ENCODE measurements around the gene HEPH.
"Not testable (repeated sequence)": the region's sequence is repeated elsewhere in the genome, so short reads cannot be mapped to it uniquely, and the experiment has no call there.

HEPH gene

GRCh38 chrX:66163849-66164411, at the start of gene HEPH:
Gene HEPH (plus strand): TSS chrX:66164247. CDS start chrX:66170571, 6,324 bp downstream.
- DNase-seq (ENCODE audit: low read depth) = no peak

GRCh38 chrX:66118722-66119121, 45.3 kb upstream of the HEPH start:
- not testable (repeated sequence) for DNase-seq (ENCODE audit: low read depth)

DNA sequence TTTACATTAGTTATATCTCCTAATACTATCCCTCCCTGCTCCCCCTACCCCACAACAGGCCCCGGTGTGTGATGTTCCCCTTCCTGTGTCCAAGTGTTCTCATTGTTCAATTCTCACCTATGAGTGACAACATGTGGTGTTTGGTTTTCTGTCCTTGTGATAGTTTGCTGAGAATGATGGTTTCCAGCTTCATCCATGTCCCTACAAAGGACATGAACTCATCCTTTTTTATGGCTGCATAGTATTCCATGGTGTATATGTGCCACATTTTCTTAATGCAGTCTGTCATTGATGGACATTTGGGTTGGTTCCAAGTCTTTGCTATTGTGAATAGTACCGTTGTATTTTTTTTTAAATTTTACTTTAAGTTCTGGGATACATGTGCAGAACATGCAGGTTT, 42.7 kb upstream of the HEPH start:
- DNase-seq (ENCODE audit: low read depth) = not testable (repeated sequence)

GRCh38 chrX:66126662-66127061, 37.4 kb upstream of the HEPH start:
- DNase-seq (ENCODE audit: low read depth) = no peak

GRCh38 chrX:66130469-66130868, 33.6 kb upstream of the HEPH start:
- DNase-seq (ENCODE audit: low read depth) = no peak

DNA sequence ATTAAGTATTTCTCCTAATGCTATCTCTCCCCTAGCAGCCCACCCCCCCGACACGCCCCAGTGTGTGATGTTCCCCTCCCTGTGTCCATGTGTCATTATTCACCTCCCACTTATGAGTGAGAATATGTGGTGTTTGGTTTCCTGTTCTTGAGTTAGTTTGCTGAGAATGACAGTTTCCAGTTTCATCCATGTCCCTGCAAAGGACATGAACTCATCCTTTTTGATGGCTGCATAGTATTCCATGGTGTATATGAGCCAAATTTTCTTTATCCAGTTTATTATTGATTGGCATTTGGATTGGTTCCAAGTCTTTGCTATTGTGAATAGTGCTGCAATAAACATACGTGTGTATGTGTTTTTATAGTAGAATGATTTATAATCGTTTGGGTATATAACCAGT, 28.8 kb upstream of the HEPH start:
- not testable (repeated sequence) for DNase-seq (ENCODE audit: low read depth)

- no peak for DNase-seq (ENCODE audit: low read depth)
Measured at GRCh38 chrX:66142351-66142750, 21.7 kb upstream of the HEPH start.

DNA sequence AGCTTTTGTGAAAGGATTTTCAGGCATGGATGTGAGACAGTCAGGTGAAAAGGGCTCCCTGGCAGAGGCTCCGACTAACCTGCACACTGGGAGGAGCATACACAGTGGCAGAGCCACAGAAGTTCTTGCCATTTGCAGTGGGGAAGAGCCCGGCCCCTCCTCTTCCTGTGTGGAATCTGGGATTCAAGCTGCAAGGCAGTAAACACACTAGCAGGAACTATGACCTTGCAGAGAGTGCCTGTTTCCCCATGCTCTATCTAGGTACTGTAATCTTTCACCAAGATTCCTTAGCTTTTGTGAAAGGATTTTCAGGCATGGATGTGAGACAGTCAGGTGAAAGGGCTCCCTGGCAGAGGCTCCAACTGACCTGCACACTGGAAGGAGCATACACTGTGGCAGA, 19.8 kb upstream of the HEPH start:
- no peak for DNase-seq (ENCODE audit: low read depth)

- DNase-seq (ENCODE audit: low read depth) = no peak
Measured at GRCh38 chrX:66149519-66149918, 14.5 kb upstream of the HEPH start.

DNA sequence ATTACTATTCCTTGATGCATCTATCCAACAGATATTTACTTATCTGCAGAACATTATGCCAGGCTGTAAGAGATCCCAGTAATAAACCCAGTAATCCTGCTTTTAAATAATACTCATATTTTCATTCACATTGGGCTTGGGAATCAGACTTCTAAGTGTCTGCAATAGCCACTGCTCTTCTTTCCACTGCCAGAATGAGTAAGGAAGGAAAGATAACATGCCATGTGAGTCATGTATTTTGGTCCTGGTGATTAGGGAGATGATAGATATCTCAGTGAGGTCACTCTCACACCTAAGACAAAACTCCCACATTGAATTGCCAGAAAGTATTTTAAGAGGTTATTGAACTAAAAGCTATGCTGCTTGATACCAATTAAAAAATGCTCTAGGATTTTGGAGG, 13.9 kb upstream of the HEPH start:
- no peak for DNase-seq (ENCODE audit: low read depth)

DNA sequence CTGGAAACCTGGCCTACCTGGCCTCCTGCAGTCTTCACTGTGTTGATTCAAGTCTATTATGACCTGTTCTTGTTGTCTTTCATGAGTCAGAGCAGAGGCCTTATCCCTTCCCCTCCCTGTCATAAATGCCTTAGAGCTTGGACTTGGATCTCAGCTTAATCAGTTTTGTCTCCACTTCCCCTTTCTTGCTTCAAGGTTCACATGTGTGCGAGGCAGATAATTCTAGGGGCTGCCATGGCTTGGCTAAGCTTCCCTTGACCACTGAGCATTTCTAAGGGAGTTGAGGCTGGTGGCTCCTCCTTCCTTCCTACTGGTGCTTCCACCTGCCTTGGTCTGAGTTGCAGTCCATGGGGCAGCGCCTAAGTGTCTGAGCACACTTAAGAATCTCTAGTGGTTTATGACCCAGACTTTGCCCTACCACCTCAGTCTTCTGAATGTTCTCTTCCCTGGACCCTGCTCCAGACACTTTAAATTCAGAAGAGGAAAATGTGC, 1.7 kb upstream of the HEPH start:
- no peak for DNase-seq (ENCODE audit: low read depth)

DNA sequence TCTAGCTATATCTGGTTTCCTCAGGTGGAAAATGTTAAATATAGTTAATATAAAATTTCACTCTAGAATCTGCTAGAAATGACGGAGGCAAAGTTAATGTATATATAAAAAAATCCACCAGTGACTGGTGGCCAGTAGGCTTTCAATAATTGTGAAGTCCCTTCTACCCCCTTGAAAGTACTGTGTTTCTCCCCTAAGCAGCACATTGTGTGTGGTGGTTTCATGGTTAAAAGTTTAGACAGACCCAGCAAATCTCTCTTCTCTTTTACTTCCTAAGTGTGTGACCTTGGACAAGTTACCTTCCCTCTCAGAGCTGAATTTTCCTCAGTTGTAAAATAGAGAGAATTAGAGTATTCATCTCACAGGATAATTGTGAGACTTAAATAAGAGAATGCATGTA, 600 bp upstream of the HEPH start:
- DNase-seq (ENCODE audit: low read depth) = no peak

- no peak for DNase-seq (ENCODE audit: low read depth)
Measured at GRCh38 chrX:66164470-66164869, 423 bp downstream of the HEPH start.

DNA sequence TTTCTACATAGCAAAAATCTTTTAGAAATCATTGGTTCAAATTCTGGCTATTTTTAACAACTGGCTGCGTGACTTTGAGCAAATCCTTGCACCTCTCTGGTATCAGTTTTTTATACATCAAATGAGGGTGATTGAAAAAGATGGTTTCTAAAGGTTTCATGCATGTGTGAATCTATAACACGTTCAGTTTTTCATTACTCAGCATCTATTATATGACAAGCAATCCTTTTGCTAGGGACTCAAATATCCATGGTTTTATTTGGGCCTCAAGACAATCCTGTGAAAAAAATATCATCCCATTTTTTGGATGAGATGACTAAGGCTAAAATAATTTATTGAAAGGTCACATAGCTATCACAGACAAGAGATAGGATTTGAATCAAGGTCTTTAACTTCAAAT, 884 bp downstream of the HEPH start:
- no peak for DNase-seq (ENCODE audit: low read depth)

GRCh38 chrX:66166671-66167070, 2.6 kb downstream of the HEPH start:
- DNase-seq (ENCODE audit: low read depth) = no peak

DNA sequence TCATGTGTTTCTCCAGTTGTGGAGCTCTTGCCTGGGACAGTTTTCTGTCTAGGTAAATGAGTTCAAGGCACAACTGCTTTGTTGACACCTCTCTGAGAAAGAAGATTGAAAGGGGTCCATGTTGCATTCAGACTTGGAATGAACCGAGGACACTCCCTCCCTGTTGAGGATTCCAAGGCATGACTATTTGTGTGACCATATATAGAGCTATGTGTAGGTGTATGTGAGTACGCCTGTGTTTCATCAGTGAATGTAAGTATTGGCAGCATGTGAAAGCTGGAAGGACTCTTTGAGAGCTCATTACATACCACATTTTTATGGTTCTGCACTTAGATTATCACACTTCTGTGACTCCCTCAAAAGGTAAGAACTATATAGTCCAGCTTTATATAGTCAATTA, 3.4 kb downstream of the HEPH start:
- DNase-seq (ENCODE audit: low read depth) = no peak

DNA sequence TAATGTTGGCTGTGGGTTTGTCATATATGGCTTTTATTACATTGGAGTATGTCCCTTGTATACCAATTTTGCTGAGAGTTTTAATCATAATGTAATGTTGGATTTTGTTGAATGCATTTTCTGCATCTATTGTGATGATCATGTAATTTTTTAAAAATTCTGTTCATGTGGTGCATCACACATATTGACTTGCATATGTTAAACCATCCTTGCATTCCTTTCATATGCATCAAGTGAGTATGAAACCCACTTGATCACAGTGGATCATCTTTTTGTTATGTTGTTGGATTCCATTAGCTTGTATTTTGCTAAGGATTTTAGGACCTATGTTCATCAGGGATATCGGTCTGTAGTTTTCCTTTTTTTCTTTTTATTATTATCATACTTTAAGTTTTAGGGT, 12.1 kb downstream of the HEPH start:
- DNase-seq (ENCODE audit: low read depth) = no peak

DNA sequence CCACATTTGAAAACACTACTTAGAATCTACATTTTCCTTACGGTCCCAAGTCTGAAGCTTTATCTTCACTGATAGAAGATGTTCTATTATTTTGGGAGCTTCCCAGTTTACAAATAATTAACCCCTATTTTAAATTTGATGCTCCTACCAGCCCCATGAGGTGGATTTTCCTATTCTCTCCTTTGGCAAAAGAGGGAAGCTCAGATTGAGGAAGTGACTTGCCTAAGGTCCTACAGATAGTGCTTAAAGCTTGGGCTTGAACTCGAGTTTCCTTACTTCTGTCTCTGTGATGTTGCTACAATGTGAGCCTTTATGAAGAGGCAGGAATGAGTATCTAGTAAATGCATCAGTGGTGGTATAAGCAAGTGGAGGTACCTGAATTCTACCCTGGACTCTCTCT, 27.5 kb downstream of the HEPH start:
- no peak for DNase-seq (ENCODE audit: low read depth)

DNA sequence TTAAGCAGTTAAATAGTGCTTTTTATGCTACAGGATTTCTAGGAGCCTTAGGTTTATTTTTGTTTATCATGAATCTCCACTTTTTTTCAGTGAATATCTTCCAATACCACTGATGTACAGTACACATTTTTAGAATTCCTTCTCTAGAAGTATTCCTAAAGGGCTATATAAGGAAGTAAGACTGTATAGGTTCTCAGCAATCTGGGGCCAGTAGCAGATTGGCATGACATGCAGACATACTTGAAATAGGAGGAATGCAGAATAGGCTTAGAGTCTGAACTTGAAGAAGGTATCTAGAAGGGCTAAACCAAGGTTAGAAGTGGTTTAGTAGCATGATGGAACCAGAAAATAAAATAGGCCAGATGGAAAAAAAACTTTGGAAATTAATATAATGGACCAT, 29.8 kb downstream of the HEPH start:
- no peak for DNase-seq (ENCODE audit: low read depth)

DNA sequence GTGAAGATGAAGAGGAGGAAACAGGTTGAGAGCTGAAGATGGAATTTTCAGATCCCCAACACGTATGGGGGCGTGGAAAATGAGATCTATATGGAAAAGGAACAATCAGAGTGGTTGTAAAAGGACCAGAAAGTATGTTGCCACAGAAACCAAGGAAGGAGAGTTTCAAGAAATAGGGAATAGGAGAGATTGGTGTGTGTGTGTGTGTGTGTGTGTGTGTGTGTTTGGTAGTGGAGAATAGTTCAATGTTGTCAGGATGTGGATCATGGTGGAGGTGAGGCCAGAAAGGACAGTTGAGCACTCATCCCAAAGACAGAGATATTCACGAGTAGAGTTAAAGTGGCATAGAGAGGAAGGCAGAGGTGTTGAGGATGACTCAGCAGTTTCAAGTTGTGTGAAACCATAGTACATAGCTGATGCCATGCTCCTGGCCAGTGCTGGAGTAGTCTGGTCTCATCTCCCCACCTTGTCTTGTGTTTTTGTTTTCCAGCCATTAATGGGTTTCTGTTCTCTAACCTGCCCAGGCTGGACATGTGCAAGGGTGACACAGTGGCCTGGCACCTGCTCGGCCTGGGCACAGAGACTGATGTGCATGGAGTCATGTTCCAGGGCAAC, 36.1 kb downstream of the HEPH start:
- DNase-seq (ENCODE audit: low read depth) = no peak

DNA sequence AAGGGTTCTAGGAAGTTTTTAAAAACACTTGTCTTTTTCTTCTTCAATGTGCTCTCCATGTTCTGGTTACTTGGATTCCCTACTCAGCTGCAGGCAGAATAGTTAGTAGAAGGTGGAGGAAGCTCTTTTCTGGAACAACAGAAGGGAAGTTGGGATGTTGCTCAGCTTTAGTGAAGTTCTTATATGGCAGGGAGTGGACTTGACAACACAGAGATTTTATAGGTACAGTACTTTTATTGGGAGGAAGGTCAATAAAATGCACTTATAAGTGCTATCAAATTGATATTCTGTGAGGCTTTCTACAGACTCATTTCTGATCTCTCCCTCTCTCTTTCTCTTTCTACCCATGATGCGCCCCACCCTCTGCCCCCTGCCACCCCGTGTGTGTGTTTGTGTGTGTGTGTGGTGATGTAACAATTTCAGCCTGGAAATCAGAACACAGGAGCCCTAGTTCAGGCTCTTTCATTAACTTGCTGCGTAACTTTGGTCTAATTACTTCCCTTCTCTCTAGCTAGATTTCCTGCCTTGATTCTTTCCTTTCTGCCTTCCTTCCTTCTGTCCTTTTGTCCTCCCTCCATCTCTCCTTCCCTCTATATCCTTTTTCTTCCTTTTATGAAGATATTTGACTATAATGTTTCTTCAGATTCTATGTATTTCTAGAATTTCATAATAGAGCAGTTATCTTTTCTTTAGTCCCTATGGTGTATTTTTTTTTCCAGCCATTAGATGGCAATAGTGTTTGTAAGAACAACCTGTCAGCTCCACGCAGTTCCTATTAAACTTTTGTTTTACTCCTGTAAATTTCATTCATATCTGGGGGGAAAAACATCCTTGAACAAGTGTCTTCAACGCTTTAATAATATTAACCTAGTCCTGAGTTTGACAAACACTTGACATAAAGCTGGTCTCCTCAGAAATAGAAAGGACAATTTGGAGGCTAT, 37.1 kb downstream of the HEPH start:
- DNase-seq (ENCODE audit: low read depth) = no peak

- no peak for DNase-seq (ENCODE audit: low read depth)
Measured at GRCh38 chrX:66203114-66203513, 39.1 kb downstream of the HEPH start.

- DNase-seq (ENCODE audit: low read depth) = no peak
Measured at GRCh38 chrX:66221856-66222255, 57.8 kb downstream of the HEPH start.
